GM19452 (cell line): ENCODE measurements around the gene SFXN2.

ENCODE experiments used
- ATAC-seq: cut with Tn5 transposase; IDR thresholded peaks from one replicate; pipeline ENCODE4 v1.9.1; 2021; ENCODE audit not compliant: unreplicated experiment

Gene SFXN2

GRCh38 chr10:102775201-102775934 lies 60.9 kb downstream of the SFXN2 start:
- ATAC-seq: no peak

- ATAC-seq: no peak
Observed at GRCh38 chr10:102775935-102776669, 61.7 kb downstream of the SFXN2 start.

- ATAC-seq: no peak
Observed at GRCh38 chr10:102776779-102777456, 62.5 kb downstream of the SFXN2 start.

GRCh38 chr10:102777711-102778453 lies 63.4 kb downstream of the SFXN2 start:
- ATAC-seq: no peak

- ATAC-seq: no peak
Observed at GRCh38 chr10:102778781-102779180, 64.3 kb downstream of the SFXN2 start.

GRCh38 chr10:102779680-102780526 lies 65.5 kb downstream of the SFXN2 start:
- no peak for ATAC-seq

- ATAC-seq: no peak
Observed at GRCh38 chr10:102780527-102780808, 66.0 kb downstream of the SFXN2 start.

GRCh38 chr10:102781090-102781920 lies 66.9 kb downstream of the SFXN2 start:
- ATAC-seq: no peak

GRCh38 chr10:102781921-102782557 lies 67.6 kb downstream of the SFXN2 start:
- ATAC-seq: no peak

GRCh38 chr10:102782673-102783551 lies 68.5 kb downstream of the SFXN2 start:
- no peak for ATAC-seq

GRCh38 chr10:102783568-102783967 lies 69.1 kb downstream of the SFXN2 start:
- ATAC-seq: no peak

GRCh38 chr10:102785818-102786217 lies 71.4 kb downstream of the SFXN2 start:
- ATAC-seq: no peak

- ATAC-seq: no peak
Observed at GRCh38 chr10:102791754-102792395, 77.4 kb downstream of the SFXN2 start.
